Hepatocyte (in vitro differentiated cells): ENCODE data around the gene METTL23.

Experiments
- EZH2 ChIP-seq: fragments of 200-600 bp; sonication (generic); IDR thresholded peaks from 2 replicates; pipeline ENCODE4 v1.6.1; 2016; ENCODE audit warnings: antibody characterized with exemption, mild to moderate bottlenecking, borderline replicate concordance
- TF ChIP-seq, protein P1 (sequence below): fragments of 200-600 bp; sonication (generic); IDR thresholded peaks from 2 replicates; pipeline ENCODE4 v1.5.1; 2016; ENCODE audit warnings: antibody characterized with exemption, mild to moderate bottlenecking; ENCODE audit not compliant: poor library complexity

DNA sequence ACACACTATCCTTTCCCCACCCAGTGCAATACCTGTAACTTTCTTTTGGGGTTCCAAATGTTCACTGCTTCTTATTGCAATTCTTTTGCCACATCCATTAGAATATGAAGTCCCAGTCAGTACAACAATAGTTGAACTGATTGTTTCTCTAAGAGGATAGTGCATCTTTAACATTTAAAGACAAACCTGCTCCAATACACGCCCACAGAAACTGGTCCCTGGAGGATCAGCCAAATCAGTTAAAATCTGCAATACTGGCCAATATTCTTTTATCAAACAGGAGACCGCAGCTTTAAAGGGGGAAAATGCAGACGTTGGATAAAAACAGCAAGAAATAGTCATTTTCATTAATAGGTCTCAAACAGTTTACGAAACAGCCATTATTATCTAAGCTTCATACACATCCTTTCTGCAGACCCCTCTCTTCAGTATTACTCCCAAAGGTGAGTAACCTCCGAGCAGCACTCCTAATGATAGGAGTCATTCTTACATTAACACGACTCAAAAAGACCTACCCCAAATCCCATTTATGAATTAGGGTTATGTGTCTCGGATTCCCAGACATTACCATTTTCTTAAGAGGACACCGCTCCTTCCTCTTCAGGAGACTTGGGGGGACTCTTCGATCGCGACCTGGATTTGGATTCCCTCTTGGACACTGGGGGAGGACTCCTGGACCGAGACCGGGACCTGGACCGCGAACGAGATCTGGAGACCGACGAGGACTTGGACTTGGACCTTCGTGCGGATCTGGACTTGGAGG, 9.1 kb downstream of the METTL23 start:
- no peak for TF ChIP-seq EZH2
- TF ChIP-seq, protein P1, sequence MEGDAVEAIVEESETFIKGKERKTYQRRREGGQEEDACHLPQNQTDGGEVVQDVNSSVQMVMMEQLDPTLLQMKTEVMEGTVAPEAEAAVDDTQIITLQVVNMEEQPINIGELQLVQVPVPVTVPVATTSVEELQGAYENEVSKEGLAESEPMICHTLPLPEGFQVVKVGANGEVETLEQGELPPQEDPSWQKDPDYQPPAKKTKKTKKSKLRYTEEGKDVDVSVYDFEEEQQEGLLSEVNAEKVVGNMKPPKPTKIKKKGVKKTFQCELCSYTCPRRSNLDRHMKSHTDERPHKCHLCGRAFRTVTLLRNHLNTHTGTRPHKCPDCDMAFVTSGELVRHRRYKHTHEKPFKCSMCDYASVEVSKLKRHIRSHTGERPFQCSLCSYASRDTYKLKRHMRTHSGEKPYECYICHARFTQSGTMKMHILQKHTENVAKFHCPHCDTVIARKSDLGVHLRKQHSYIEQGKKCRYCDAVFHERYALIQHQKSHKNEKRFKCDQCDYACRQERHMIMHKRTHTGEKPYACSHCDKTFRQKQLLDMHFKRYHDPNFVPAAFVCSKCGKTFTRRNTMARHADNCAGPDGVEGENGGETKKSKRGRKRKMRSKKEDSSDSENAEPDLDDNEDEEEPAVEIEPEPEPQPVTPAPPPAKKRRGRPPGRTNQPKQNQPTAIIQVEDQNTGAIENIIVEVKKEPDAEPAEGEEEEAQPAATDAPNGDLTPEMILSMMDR, result no peak
